GM23338 (cell line): ENCODE results near the gene NUCKS1. TPM values are rescaled to one million over a fixed set of nuclear protein-coding genes. Genes with fewer than 3 reads are reported as not detected.

Source experiments
- ATAC-seq: fragments of 200-7000 bp; cut with Tn5 transposase; 3 replicates; pipeline ENCODE4 v1.9.1; 2020
- DNase-seq: peaks from one replicate; pipeline ENCODE4 v3.0.0-alpha.2; 2015; ENCODE audit warnings: low spot score
- H2AFZ ChIP-seq: fragments of 200-600 bp; sonication (generic); 2 replicates; pipeline ENCODE4 v1.8.0; 2016; ENCODE audit warnings: antibody characterized with exemption, mild to moderate bottlenecking, moderate library complexity
- H3F3A ChIP-seq: fragments of 200-600 bp; sonication (generic); replicated peaks from 2 replicates; pipeline ENCODE4 v1.8.0; 2017; ENCODE audit warnings: antibody characterized with exemption, mixed run types, low read depth
- H3K27ac ChIP-seq: fragments of 200-600 bp; sonication (generic); 2 replicates; pipeline ENCODE4 v1.6.1; 2016; ENCODE audit warnings: low read depth
- H3K27me3 ChIP-seq: fragments of 200-600 bp; sonication (generic); 2 replicates; pipeline ENCODE4 v1.8.0; 2016; ENCODE audit warnings: mild to moderate bottlenecking, mixed run types, moderate library complexity; ENCODE audit not compliant: insufficient read depth
- H3K36me3 ChIP-seq: fragments of 200-600 bp; sonication (generic); 2 replicates; pipeline ENCODE4 v1.8.0; 2016; ENCODE audit warnings: mild to moderate bottlenecking; ENCODE audit not compliant: insufficient read depth
- H3K4me1 ChIP-seq: fragments of 200-600 bp; sonication (generic); 2 replicates; pipeline ENCODE4 v1.8.0; 2016; ENCODE audit warnings: mild to moderate bottlenecking, moderate library complexity; ENCODE audit not compliant: insufficient read depth
- H3K4me2 ChIP-seq: fragments of 200-600 bp; sonication (generic); 2 replicates; pipeline ENCODE4 v1.7.1; 2017; ENCODE audit warnings: mixed run types
- H3K4me3 ChIP-seq: fragments of 200-600 bp; sonication (generic); 2 replicates; pipeline ENCODE4 v1.6.1; 2016; ENCODE audit warnings: mixed run types
- H3K79me2 ChIP-seq: fragments of 200-600 bp; sonication (generic); replicated peaks from 2 replicates; pipeline ENCODE4 v1.8.0; 2017; ENCODE audit warnings: mild to moderate bottlenecking; ENCODE audit not compliant: insufficient read depth
- H3K9me2 ChIP-seq: fragments of 200-600 bp; sonication (generic); 2 replicates; pipeline ENCODE4 v1.8.0; 2017; ENCODE audit not compliant: insufficient read depth
- H4K20me1 ChIP-seq: fragments of 200-600 bp; sonication (generic); replicated peaks from 2 replicates; pipeline ENCODE4 v1.8.0; 2017; ENCODE audit warnings: mild to moderate bottlenecking; ENCODE audit not compliant: insufficient read depth
- H3K27ac Mint-ChIP-seq: 2 replicates; pipeline ENCODE4 v1.8.0; 2020; ENCODE audit warnings: inconsistent platforms, mild to moderate bottlenecking, moderate library complexity, mixed read lengths
- H3K27me3 Mint-ChIP-seq: 3 replicates; pipeline ENCODE4 v1.8.0; 2022; ENCODE audit warnings: low read depth, mild to moderate bottlenecking, moderate library complexity, mixed read lengths, inconsistent platforms; ENCODE audit not compliant: insufficient read depth, poor library complexity
- H3K36me3 Mint-ChIP-seq: 3 replicates; pipeline ENCODE4 v1.8.0; 2021; ENCODE audit warnings: low read depth, mild to moderate bottlenecking, inconsistent platforms, moderate library complexity, mixed read lengths
- H3K4me1 Mint-ChIP-seq: 3 replicates; pipeline ENCODE4 v1.8.0; 2020; ENCODE audit warnings: mild to moderate bottlenecking, inconsistent platforms, mixed read lengths
- H3K4me3 Mint-ChIP-seq: 3 replicates; pipeline ENCODE4 v1.8.0; 2021; ENCODE audit warnings: moderate library complexity, mild to moderate bottlenecking, inconsistent platforms, mixed read lengths
- H3K9me3 Mint-ChIP-seq: 3 replicates; pipeline ENCODE4 v1.8.0; 2020; ENCODE audit warnings: moderate library complexity, mild to moderate bottlenecking, inconsistent platforms, mixed read lengths
- ETS1 ChIP-seq: IDR thresholded peaks from 2 replicates; pipeline ENCODE4 v1.6.1; 2016; ENCODE audit warnings: antibody characterized with exemption
- JUNB ChIP-seq: IDR thresholded peaks from one replicate; pipeline ENCODE4 v1.6.1; 2016; ENCODE audit warnings: antibody characterized with exemption; ENCODE audit not compliant: unreplicated experiment
- ZNF114 ChIP-seq: fragments of 250-450 bp; sonication (Bioruptor Pico); IDR thresholded peaks from 2 replicates; pipeline ENCODE4 v1.5.0; 2020; ENCODE audit warnings: mild to moderate bottlenecking, moderate library complexity
- ZNF331 ChIP-seq: fragments of 250-450 bp; sonication (Bioruptor Pico); IDR thresholded peaks from 2 replicates; pipeline ENCODE4 v1.5.0; 2020; ENCODE audit warnings: low read depth, mild to moderate bottlenecking, moderate library complexity
- ZNF462 ChIP-seq: fragments of 250-450 bp; sonication (Bioruptor Pico); IDR thresholded peaks from 2 replicates; pipeline ENCODE4 v1.5.0; 2020; ENCODE audit warnings: mild to moderate bottlenecking, moderate library complexity
- polyA plus RNA-seq: library from polyadenylated mRNA; unstranded; fragments of >200 nt; fragmentation: Nextera tagmentation; extraction: Ambion mirVana; gene quantifications from 2 replicates; pipeline ENCODE4 v1.2.1, GENCODE V29; 2016
- total RNA-seq: library from RNA; depleted of rRNA; stranded (reverse); fragments of >200 nt; shearing (Covaris generic); gene quantifications from 2 replicates; pipeline ENCODE4 v1.2.3, GENCODE V29; 2014

The NUCKS1 gene
- total and polyA plus RNA-seq, 2 experiments from 2014 or later: 255 to 307 TPM

- no peak for DNase-seq
- H3K9me2 ChIP-seq: no peaks in the 10 kb centered on the region
- no peak for ATAC-seq
- H3K4me1 ChIP-seq: 0 out of 2 replicates have a peak, but pooled peaks cover 1% of the 10 kb centered on the region
- peaks cover 2% of the 10 kb centered on the region; the same call in 1 of the 2 replicates for H3F3A ChIP-seq
- H3K27me3 Mint-ChIP-seq: peaks cover 4% of the 10 kb centered on the region
- H3K4me3 Mint-ChIP-seq: no peak overlapping the region
- peaks cover 13% of the 10 kb centered on the region; the same call in 2 of the 3 replicates for H3K4me1 Mint-ChIP-seq
- no peak overlapping the region for H2AFZ ChIP-seq
- H3K27ac ChIP-seq: no peak overlapping the region
- H3K79me2 ChIP-seq: no peaks in the 10 kb centered on the region
- no peak overlapping the region for H3K4me3 ChIP-seq
- no peaks in the 10 kb centered on the region for H3K27me3 ChIP-seq
- H3K9me3 Mint-ChIP-seq: no peaks in the 10 kb centered on the region
- H3K36me3 ChIP-seq: peaks cover 7% of the 10 kb centered on the region; the same call in 1 of the 2 replicates
- H3K36me3 Mint-ChIP-seq: peaks cover 31% of the 10 kb centered on the region; the same call in 2 of the 3 replicates
- H3K27ac Mint-ChIP-seq: no peak overlapping the region
- TF ChIP-seq ZNF331 (no peak), ZNF114 (no peak)
- no peak overlapping the region for H3K4me2 ChIP-seq
- H4K20me1 ChIP-seq: no peaks in the 10 kb centered on the region; the same call in 1 of the 2 replicates
Observed at GRCh38 chr1:205797168-205797567, 47.2 kb upstream of the NUCKS1 start.

- Mint-ChIP-seq H3K4me3 (no peak overlapping the region), H3K36me3 (peaks cover 41% of the 10 kb centered on the region), H3K9me3 (no peaks in the 10 kb centered on the region), H3K27ac (no peak overlapping the region), H3K27me3 (peaks cover 4% of the 10 kb centered on the region), H3K4me1 (peaks cover 3% of the 10 kb centered on the region; the same call in 2 of the 3 replicates)
- Histone ChIP-seq H3K27me3 (no peaks in the 10 kb centered on the region), H3K4me1 (0 out of 2 replicates have a peak, but pooled peaks cover 4% of the 10 kb centered on the region), H3K4me2 (no peak overlapping the region), H4K20me1 (no peaks in the 10 kb centered on the region; the same call in 1 of the 2 replicates), H3K9me2 (no peaks in the 10 kb centered on the region), H3F3A (peaks cover 6% of the 10 kb centered on the region; the same call in 1 of the 2 replicates), H2AFZ (no peak overlapping the region), H3K27ac (no peak overlapping the region), H3K79me2 (no peaks in the 10 kb centered on the region), H3K36me3 (peaks cover 11% of the 10 kb centered on the region; the same call in 1 of the 2 replicates), H3K4me3 (no peak overlapping the region)
- TF ChIP-seq ZNF462 (CRISPR knock-in tag) (no peak), ETS1 (no peak), JUNB (no peak)
- DNase-seq (no peak), ATAC-seq (no peak)
Observed at GRCh38 chr1:205794011-205794730, 44.2 kb upstream of the NUCKS1 start.
